CD4-positive, alpha-beta T cell (primary cell): ENCODE results near the gene WNT2B. TPM values are rescaled to one million over a fixed set of nuclear protein-coding genes. Genes with fewer than 3 reads are reported as not detected.
A peak's percentile ranks its signal among the peaks of the same experiment; 100 is the strongest.

Experiments used
- ATAC-seq: fragments of 200-7000 bp; cut with Tn5 transposase; one replicate; pipeline ENCODE4 v1.10.0; 2022; ENCODE audit warnings: mild to moderate bottlenecking; ENCODE audit not compliant: poor library complexity
- CTCF ChIA-PET: fragments of 350-600 bp; sonication (Branson Sonifier 250); formaldehyde crosslinking; loops from one replicate; lab custom pipeline; 2021; ENCODE audit warnings: antibody characterized with exemption, inconsistent platforms; lab: Charles Lee
- POLR2A ChIA-PET: fragments of 350-600 bp; sonication (Branson Sonifier 250); formaldehyde crosslinking; loops from one replicate; lab custom pipeline; 2021; ENCODE audit warnings: antibody characterized with exemption, inconsistent platforms; lab: Charles Lee
- DNase-seq, 14 experiments: peaks; one replicate each; pipeline ENCODE4 v3.0.0-alpha.2; 2013 to 2020; ENCODE audit warnings: mixed read lengths in 2 of 14
- H3K27ac ChIP-seq, 2 donors: one replicate each; pipeline versions ENCODE4 v1.5.1 to v1.7.0; 2013; ENCODE audit warnings: low read length in 2 of 2, low read depth in 1 of 2, mild to moderate bottlenecking in 1 of 2
- H3K27me3 ChIP-seq, 2 experiments: 1 replicate in 1 of 2; 2 replicates in 1 of 2; pipeline versions ENCODE4 v1.6.1 to v1.7.0; 2013; ENCODE audit warnings: low read length in 2 of 2, control low read depth in 1 of 2, mild to moderate bottlenecking in 1 of 2, moderate library complexity in 1 of 2; ENCODE audit not compliant: insufficient read depth in 2 of 2, control insufficient read depth in 1 of 2
- H3K36me3 ChIP-seq: one replicate; pipeline ENCODE4 v1.6.1; 2013; ENCODE audit warnings: low read length, control low read depth; ENCODE audit not compliant: insufficient read depth
- H3K4me1 ChIP-seq: one replicate; pipeline ENCODE4 v1.6.1; 2013; ENCODE audit warnings: low read length, control low read depth; ENCODE audit not compliant: insufficient read depth
- H3K4me3 ChIP-seq: one replicate; pipeline ENCODE4 v1.5.1; 2013; ENCODE audit warnings: mild to moderate bottlenecking, low read length, moderate library complexity
- H3K9me3 ChIP-seq, 2 experiments: 1 replicate in 1 of 2; 2 replicates in 1 of 2; pipeline versions ENCODE4 v1.6.1 to v1.7.0; 2013; ENCODE audit warnings: low read length in 2 of 2, mild to moderate bottlenecking in 2 of 2, control low read depth in 1 of 2, moderate library complexity in 1 of 2; ENCODE audit not compliant: control insufficient read depth in 1 of 2, insufficient read depth in 1 of 2
- H3K27ac Mint-ChIP-seq: one replicate; pipeline ENCODE4 v1.8.0; 2020; ENCODE audit warnings: mixed read lengths
- H3K27me3 Mint-ChIP-seq: one replicate; pipeline ENCODE4 v1.8.0; 2021; ENCODE audit warnings: mixed read lengths
- H3K36me3 Mint-ChIP-seq: one replicate; pipeline ENCODE4 v1.8.0; 2021; ENCODE audit warnings: low read depth, mixed read lengths
- H3K4me1 Mint-ChIP-seq: one replicate; pipeline ENCODE4 v1.8.0; 2021; ENCODE audit warnings: low read depth, mixed read lengths
- H3K4me3 Mint-ChIP-seq: one replicate; pipeline ENCODE4 v1.8.0; 2020; ENCODE audit warnings: mild to moderate bottlenecking, mixed read lengths
- H3K9me3 Mint-ChIP-seq: one replicate; pipeline ENCODE4 v1.8.0; 2020; ENCODE audit warnings: mixed read lengths
- intact Hi-C, 2 experiments: fragments of 100-400 bp; cut with DNase I in 1 of 2; cut with micrococcal nuclease in 1 of 2; formaldehyde crosslinking; loops; one replicate each; pipeline versions ENCODE4 v1.15.1 to v1.9.0; 2023 to 2025; cut with DNase I, micrococcal nuclease
- total RNA-seq, 174 experiments: library from RNA in 2 of 174; stranded (reverse) in 2 of 174; gene quantifications; one replicate each; pipeline ENCODE4 v1.2.3 and lab custom pipeline; 2021 to 2026
- TF ChIP-seq, protein P1 (sequence below): fragments of 200-600 bp; IDR thresholded peaks from one replicate; pipeline ENCODE4 v1.8.0; 2022; ENCODE audit warnings: antibody characterized with exemption, mild to moderate bottlenecking

WNT2B gene
- total RNA-seq, 2 experiments from 2014 or later: 0.33 to 0.67 TPM

DNA sequence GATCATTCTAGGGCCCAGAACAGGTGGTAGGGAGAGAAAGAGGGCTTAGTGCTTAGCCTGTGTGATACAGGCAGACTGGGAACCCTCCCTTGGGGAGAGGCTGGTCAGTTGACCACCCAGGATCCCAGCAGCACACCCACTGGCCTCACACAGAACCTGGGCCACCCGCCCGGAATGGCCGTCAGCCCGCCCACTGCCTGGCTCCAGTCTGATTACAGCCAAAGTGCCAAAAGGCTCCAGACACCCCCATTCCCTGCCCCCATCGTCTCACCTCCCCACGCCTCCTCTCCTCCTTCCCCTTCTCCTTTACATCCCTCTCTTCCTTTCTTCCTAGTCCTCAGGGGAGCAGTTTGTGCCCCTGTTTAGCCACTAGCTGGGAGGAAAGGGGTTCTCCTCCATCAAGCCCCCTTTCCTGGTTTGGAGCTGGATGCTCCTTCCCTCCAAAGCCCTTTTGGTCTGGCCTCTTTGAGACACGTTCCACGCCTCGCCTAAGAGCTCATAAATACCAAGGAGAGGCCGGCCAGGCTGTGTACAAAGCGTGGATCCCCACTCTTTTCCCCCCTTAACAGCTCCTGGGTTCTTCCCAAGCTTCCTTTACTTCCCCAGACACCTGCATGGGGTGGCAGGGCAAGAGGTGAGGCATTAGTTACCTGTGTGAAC, 4.6 kb upstream of the WNT2B start:
- CTCF ChIA-PET: no interaction called here
- peaks cover 0 to 4% of the 10 kb centered on the region in 2 experiments for H3K9me3 ChIP-seq

DNA sequence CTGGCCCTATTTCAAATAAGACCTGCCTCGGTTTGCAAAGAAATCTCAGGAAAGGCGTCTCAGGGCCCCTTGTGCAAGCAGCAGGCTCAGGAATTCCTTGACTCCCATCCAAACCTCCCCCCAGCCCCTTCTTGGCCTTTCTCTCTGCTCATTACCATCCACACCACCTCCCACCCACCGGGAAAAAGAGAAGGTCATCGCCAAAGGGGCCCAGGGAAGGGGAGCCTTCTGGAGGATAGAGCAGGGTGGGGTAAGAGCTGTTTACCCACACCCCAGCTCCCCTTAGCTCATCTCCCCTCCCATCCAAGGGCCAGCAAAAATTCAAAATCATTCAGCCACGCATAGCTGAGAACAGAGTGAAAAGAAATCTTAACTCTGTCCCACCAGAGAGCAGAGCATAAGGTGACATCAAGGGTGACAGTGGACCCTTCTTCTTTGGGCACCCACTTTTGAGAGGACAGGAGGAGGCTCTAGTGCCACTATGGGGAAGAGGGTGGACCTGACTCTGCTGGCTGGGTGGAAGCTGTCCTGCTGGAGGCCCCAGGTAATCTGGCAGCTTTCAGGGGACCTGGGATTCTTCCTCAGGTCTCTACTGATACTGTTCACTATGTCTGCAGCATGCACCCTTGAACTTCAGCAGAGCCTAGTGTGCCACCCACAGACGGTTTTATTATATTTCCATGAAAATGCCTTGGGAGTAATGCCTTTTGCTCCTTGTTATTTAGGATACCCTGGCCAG, 3.9 kb upstream of the WNT2B start:
- no peak for ATAC-seq
- Histone ChIP-seq H3K9me3 (peaks cover 0 to 4% of the 10 kb centered on the region in 2 experiments), H3K27ac (no peak overlapping the region), H3K4me3 (no peak overlapping the region), H3K27me3 (peaks cover 44 to 62% of the 10 kb centered on the region in 2 experiments), H3K36me3 (no peaks in the 10 kb centered on the region), H3K4me1 (peaks cover 34% of the 10 kb centered on the region)
- TF ChIP-seq, protein P1, sequence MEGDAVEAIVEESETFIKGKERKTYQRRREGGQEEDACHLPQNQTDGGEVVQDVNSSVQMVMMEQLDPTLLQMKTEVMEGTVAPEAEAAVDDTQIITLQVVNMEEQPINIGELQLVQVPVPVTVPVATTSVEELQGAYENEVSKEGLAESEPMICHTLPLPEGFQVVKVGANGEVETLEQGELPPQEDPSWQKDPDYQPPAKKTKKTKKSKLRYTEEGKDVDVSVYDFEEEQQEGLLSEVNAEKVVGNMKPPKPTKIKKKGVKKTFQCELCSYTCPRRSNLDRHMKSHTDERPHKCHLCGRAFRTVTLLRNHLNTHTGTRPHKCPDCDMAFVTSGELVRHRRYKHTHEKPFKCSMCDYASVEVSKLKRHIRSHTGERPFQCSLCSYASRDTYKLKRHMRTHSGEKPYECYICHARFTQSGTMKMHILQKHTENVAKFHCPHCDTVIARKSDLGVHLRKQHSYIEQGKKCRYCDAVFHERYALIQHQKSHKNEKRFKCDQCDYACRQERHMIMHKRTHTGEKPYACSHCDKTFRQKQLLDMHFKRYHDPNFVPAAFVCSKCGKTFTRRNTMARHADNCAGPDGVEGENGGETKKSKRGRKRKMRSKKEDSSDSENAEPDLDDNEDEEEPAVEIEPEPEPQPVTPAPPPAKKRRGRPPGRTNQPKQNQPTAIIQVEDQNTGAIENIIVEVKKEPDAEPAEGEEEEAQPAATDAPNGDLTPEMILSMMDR: no peak
- peaks cover 7% of the 10 kb centered on the region for H3K4me1 Mint-ChIP-seq
- ChIA-PET CTCF (no interaction called here), POLR2A (no interaction called here)
- intact Hi-C loops: loop anchor here in 1 of 2 experiments (5.0 kb wide), 1 partner anchor 202 kb away; the partner anchor contains the start of gene RHOC
- H3K4me3 Mint-ChIP-seq: no peak overlapping the region
- DNase-seq: no peak
- no peaks in the 10 kb centered on the region for H3K9me3 Mint-ChIP-seq
- H3K27ac Mint-ChIP-seq: no peak overlapping the region
- H3K27me3 Mint-ChIP-seq: peaks cover 60% of the 10 kb centered on the region
- H3K36me3 Mint-ChIP-seq: no peaks in the 10 kb centered on the region

More for the DNA sequence above, 4.6 kb upstream of the WNT2B start:
- Histone ChIP-seq H3K4me3 (no peak overlapping the region), H3K27me3 (peaks cover 48 to 62% of the 10 kb centered on the region in 2 experiments), H3K36me3 (no peaks in the 10 kb centered on the region), H3K27ac (no peak overlapping the region), H3K4me1 (peaks cover 29% of the 10 kb centered on the region)
- Mint-ChIP-seq H3K27ac (no peak overlapping the region), H3K36me3 (no peaks in the 10 kb centered on the region), H3K9me3 (no peaks in the 10 kb centered on the region), H3K27me3 (peaks cover 67% of the 10 kb centered on the region), H3K4me3 (peak overlapping the region; percentile 9), H3K4me1 (peaks cover 7% of the 10 kb centered on the region)
- POLR2A ChIA-PET: no interaction called here
- TF ChIP-seq, protein P1: no peak
- ATAC-seq: no peak
- DNase-seq: no peak
- intact Hi-C loops: loop anchor here in 1 of 2 experiments (5.0 kb wide), 1 partner anchor 203 kb away; the partner anchor contains the start of gene RHOC

DNA sequence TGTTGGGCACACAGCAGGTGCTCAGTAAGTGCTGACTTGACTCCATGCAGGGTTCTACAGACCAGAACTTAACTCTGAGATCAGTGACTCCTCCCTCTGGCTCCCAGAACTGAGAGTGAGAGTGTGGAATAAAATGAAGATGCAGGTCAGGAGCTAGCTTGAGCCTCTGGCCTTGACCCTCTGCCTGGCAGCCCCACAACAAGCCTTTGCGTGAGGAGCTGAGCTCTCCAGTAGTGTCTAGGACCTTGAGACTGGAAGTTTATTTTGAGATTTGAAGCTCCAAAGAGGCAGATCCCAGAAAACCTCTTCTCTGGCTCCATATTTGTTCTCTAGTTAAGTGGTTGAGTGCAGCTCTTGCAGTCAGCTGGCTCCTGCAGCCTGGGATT, 3.4 kb upstream of the WNT2B start:
- H3K27ac ChIP-seq: no peak overlapping the region
- TF ChIP-seq, protein P1: no peak
- no peak overlapping the region for H3K4me3 ChIP-seq
- Mint-ChIP-seq H3K4me1 (peaks cover 7% of the 10 kb centered on the region), H3K36me3 (no peaks in the 10 kb centered on the region), H3K27me3 (peaks cover 57% of the 10 kb centered on the region), H3K4me3 (no peak overlapping the region), H3K9me3 (no peaks in the 10 kb centered on the region), H3K27ac (no peak overlapping the region)
- POLR2A ChIA-PET: no interaction called here
- H3K9me3 ChIP-seq: peaks cover 0 to 4% of the 10 kb centered on the region in 2 experiments
- ATAC-seq (no peak), DNase-seq (no peak)
- H3K27me3 ChIP-seq: peaks cover 41 to 62% of the 10 kb centered on the region in 2 experiments
- peaks cover 34% of the 10 kb centered on the region for H3K4me1 ChIP-seq
- CTCF ChIA-PET: interaction anchor here (0.5 kb wide), 1 partner anchor 168 kb away, joined by 3 read pairs; no protein-coding TSS in a partner anchor
- intact Hi-C loops: no loop called here
- H3K36me3 ChIP-seq: no peaks in the 10 kb centered on the region
